Activated T-cell treated with anti-CD3 and anti-CD28 coated beads, Interleukin-2, amount 50 U/mL, for 48 hours (primary cell): ENCODE results near the gene PARP16.
A peak's percentile ranks its signal among the peaks of the same experiment; 100 is the strongest.

Source experiments
- DNase-seq, 2 experiments: peaks; one replicate each; pipeline ENCODE4 v3.0.0-alpha.2; 2020

PARP16 gene

DNA sequence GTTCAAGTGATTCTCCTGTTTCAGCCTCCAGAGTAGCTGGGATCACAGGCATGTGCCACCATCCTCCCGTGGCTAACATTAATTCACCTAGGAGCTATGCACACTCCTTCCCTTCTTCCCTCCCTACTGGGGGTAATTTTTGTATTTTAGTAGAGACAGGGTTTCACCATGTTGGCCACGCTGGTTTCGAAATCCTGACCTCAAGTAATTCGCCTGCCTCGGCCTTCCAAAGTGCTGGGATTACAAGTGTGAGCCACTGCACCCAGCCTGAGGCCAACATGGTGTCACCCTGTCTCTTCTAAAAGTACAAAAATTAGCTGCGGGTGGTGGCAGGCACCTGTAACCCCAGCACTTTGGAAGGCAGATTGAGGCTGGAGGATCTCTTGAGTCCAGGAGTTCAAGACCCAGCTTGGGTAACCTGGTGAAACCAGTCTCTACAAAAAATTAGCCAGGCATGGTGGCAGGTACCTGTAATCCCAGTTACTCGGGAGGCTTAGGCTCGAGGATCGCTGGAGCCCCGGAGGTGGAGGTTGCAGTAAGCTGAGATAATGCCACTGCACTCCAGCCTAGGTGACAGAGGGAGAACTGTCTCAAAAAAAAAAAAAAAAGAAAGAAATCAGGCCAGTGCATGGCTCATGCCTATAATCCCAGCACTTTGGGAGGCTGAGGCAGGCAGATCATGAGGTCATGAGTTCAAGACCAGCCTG is 23.9 kb upstream of the PARP16 start:
- DNase-seq = no peak

DNA sequence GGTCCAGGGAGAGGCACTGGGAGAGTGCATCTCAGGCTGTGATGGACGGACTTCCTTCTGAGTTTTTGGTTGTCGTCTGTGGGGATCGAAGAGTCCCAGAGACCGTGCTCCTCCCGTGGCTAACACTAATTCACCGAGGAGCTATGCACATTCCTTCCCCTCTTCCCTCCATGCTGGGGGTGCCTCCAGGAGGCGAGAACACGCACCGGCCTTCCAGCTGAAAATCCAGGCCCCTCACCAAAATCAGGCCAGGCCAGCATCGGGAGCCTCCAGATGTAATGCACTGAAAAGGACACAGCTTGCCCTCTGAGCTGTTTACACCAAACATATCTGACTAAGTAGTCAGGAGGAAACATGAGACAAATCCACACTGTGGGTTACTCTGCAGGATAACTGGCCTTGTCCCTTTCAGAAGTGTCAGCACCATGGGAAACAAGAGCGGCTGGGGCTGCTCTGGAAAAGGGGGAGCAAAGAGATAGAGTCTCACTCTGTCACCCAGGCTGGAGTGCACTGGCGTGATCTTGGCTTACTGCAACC is 23.3 kb upstream of the PARP16 start:
- no peak for DNase-seq

DNA sequence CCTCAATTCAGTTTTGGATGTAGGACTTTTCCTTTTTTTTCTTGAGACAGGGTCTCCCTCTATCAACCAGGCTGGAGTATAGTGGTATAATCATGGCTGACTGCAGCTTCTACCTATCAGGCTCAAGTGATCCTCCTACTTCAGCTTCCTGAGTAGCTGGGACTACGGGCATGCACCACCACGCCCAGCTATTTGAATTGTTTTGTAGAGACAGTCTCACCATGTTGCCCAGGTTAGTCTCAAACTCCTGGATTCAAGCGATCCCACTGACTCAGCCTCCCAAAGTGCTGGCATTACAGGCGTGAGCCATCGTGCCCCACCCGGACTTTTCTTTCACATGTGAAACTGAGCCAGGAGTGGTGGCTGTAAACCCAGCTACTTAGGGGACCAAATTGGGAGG is 21.3 kb upstream of the PARP16 start:
- no peak for DNase-seq

DNA sequence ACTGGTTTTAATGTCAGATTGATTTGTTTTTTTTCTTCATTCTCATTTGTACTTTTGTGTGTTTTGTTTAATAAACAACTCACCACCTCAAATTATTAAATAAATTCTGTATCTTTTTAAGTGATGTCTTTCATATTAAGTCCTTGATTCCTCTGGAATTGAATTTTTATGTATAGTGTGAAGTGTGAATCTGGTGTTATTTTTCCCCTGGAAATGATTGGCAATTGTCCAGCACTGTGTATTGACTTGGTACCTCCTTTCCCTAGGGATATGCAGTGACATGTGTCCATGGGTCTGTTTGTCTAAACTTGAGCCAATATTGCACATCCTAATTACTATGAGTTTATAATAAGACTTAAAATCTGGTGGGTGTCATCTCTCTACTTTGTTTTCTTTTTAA is 19.9 kb upstream of the PARP16 start:
- DNase-seq = no peak

DNA sequence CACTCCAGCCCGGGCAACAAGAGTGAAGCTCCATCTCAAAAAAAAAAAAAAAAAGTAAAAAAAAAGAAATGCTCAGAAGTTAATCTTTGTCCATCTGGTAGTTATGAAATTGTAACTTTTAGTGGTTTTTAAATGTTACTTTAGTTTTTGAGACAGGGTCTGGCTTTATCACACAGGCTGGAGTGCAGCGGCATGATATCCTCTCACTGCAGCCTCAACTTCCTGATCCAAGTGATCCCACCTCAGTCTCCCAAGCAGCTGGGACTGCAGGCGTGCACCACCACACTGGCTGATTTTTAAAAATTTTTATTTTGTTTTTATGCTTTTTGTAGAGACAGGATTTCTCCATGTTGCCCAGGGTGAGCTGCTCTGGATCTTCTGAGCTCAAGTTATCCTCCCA is 19.1 kb upstream of the PARP16 start:
- no peak for DNase-seq

DNA sequence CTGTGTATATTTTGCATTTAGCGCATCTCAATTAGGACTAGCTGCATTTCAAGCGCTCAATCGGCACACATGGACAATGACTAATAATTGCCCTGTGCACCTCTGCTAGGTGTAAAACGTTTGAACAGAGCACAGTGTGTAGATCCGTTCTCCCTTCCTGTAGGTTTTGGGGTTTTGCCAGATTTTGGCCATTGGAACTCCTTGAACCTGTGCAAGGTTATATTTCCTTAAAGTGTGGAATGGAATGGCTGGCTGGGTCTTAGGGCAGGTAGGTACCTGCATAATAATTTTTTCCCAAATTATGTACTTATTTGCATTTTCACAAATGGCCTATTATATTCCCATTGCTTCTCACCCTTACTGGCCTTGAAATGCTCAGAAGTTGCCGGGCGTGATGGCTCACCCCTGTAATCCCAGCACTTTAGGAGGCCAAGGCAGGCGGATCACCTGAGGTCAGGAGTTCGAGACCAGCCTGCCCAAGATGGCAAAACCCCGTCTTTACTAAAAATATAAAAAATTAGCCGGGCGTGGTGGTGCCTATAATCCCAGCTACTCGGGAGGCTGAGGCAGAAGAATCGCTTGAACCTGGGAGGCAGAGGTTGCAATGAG is 18.6 kb upstream of the PARP16 start:
- DNase-seq = peak in 1 of 2 experiments; percentile 26

DNA sequence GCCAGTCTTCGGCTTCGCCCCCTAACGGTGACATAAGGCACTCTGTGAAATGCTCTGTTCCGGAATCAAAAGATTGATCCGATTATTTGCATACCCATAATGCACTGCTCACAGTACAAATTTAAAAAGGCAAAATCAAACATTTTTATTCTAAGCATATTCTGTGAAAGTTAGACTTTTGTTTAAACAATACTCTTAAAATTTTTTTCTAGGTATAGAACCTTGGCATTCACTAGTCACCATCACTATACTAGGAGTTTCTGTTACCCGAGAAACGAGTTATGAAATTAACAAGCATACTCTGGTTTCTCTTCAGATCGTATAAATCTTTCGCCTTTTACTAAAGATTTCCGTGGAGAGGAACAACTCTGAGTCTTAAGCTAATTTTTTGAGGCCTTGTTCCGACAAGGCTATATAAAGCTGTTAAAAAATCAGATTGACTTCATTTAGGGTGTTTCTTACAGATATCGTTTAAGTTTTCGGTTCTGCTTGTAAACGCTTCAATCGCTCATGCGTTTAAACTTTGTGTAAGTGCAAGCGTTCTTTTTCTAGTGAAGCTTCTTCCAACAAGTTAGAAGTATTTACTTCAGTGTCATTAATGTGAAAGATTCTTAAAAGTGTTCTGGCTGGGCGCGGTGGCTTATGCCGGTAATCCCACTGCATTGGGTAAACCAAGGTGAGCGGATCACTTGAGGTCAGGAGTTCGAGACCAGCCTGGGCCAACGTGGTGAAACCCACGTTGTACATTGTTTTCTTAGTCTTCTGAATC is 17.9 kb upstream of the PARP16 start, which contains the start of gene RNU5B-1:
RNU5B-1 (plus strand) TSS at position 297 of the 769 bp plus-strand sequence.
- peak; percentile 92 to 94 for DNase-seq

DNA sequence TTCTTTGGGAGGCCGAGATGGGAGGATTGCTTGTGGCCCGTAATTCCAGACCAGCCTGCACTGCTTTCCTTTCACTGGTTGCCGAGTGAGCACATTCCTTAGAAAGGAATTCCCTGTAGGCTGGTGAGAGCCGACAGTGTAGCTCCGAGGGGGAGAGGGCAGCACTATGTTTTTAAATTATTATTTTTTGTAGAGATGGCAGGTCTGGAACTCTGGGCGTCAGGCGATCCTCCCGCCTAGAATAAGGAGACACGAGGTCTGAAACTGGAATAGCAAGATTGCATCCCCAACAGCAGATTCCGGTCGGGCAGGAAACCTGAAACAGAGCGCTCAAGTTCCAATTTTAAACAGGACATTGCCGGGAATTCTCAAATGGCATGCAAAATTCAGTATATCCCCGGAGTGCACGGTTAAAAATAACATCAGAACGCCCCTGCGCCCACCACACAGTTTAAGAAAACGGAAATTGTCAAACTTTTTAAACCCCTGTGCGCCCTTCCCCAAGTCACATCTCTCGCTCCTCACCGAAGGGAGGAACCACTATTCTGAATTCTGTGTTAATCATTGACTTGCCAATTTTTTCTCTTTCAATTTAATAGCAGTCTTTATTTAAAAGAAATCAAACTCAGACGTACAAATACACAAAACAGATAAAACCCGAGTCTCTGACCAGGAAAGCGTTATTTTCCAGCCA is 17.2 kb upstream of the PARP16 start:
- DNase-seq = peak; percentile 43 to 46

DNA sequence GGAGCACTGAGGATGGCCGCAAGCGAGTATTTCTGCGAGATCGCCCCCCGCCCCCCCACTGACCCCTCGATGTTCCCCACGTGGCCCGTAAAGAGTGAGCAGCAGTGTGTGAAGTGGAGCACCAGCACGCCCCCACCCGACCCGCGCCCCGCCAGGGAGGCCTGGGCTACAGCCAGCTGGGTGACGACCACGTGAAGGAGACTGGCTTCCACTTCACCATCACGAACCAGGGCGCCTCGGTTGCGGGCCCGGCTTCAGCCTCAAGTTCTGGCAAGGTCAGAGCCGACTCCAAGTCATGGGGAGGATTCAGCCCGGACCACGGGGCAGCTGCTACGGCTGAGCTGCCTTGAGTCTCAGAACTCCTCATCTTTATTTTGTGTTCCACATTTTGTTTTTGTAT is 15.4 kb upstream of the PARP16 start:
- no peak for DNase-seq

DNA sequence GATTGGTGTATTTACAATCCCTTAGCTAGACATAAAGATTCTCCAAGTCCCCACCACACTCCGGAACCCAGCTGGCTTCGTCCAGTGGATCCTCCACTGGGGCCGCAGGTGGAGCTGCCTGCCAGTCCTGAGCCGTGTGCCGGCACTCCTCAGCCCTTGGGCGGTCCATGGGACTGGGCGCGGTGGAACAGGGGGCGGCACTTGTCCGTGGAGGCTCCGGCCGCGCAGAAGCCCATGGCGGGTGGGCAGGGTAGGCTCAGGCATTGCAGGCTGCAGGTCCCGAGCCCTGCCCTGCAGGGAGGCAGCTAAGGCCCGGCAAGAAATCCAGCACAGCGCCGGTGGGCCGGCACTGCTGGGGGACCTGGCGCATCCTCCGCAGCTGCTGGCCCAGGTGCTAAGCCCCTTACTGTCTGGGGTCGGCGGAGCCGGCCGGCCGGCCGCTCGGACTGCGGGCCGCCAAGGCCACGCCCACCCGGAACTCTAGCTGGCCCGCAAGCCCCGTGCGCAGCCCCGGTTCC is 14.3 kb upstream of the PARP16 start:
- DNase-seq = no peak

DNA sequence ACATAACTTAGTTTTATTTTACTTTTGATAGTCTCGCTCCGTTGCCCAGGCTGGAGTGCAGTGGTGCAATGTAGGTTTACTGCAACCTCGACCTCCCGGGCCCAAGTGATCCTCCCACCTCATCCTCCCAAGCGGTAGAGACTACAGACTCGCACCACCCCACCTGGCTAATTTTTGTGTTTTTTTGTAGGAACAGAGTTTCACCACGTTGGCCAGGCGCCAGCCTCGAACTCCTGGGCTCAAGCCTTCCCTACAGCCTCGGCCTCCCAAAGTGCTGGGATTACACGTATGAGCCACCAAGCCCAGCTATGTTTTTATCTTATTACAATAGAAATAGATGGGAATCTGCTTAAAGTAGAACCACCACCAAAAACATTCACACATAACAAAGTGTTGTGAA is 12.0 kb upstream of the PARP16 start:
- DNase-seq = no peak

DNA sequence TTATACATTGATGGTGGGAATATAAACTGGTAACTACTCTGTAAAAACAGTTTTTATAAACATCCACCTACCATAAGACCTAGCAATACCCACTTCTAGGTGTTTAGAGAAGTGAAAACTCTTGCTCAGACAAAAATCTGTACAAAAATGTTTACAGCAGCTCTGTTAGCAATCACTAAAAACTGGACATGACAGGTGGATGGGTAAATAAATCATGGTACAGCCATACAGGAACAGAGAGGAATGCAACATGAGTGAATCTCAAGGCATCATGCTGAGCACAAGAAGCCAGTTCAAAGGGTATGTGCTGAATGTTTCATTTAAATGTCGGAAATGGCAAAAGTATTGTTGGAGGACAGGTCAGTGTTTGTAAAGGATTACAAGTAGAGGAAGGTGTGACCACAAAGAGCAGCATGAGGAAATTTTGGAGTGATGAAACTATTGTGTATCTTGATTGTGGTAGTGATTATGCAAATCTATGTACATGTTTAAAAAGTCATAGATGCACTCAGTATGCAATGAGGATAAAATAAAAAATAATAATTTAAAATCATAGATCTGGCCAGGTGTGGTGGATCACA is 6.3 kb upstream of the PARP16 start:
- no peak for DNase-seq

DNA sequence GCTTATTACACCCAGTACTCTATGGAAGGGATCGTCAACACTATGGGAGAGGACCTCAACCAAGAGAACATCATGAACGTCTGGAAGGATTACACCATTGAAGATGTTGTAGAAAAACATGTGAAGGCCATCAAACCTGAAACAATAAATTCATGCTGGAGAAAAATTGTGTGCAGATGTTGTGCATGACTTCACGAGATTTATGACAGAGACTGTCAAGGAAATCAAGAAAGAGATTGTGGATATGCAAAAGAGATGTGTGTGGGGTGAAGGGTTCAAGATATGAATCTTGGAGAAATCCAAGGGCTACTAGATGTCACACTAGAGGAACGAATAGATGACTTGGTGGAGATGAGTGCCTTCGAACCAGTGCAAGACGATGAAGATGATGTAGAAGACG is 3.5 kb upstream of the PARP16 start:
- no peak for DNase-seq

DNA sequence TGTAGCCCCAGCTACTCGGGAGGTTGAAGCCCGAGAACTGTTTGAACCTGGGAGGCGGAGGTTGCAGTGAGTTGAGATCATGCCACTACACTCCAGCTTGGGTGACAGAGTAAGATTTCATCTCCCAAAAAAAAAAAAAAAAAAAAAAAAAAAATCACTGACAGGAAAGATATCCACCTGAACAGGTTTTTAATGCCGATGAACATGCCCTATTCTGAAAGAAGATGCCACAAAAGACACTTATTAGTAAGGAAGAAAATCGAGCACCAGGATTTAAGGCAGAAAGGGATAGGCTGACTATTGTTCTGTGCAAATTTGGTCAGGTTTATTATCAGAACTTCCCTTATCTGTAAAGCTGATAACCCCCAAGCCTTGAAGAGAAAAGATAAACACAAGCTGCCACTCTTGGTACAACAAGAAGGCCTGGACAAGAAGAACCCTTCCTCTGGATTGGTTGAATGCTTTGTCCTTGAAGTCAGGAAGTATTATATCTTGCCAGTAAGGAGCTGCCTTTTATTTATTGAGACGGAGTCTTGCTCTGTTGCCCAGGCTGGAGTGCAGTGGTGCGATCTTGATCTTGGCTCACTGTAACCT is 2.7 kb upstream of the PARP16 start:
- no peak for DNase-seq

DNA sequence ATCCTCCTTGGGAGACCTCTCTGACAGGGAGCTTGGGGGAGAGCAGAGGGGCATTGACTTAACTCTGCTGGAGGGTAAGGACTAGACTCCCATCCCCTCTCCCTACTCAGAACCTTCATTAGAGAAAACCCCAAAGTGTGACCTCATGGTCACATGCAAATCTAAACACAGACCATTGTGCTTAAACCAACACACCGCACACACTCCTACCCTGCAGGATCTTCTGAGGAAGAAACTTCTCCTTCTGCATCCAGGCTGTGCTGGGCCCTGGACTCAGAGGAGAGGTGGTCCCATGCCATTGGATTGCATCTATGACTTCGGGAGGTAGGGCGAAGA is 805 bp upstream of the PARP16 start:
- DNase-seq = no peak

DNA sequence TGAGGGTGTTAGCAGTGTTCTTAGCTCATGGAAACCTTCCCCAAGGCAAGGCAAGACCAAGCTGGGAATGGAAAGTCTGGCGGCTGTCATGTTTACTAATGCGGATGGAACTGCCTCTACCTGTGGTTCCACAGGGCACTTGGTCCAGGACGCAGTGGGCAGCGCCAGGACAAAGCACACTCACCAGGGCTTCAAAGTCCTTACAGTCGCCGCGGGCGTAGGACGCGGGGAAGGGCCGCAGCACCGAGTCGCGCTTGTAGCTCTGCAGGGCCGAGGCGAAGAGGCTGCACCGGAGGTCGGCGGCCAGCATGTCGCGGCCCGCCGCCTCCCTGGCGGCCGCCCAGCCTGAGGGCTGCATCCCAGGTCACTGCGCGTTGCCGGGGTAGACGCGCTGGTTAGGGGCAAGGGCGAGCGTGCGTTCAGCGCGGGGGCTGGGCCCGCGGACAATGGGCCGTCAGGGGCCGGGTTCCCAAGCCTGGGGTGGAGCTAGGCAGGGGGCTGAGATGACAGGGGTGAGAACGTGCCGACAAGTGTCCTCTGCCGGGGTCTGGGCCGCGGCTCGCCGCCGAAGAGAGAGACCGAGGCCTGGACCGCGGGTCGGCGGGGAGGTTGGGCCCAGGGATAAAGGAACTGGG is 497 bp downstream of the PARP16 start:
- peak in 1 of 2 experiments; percentile 54 for DNase-seq

DNA sequence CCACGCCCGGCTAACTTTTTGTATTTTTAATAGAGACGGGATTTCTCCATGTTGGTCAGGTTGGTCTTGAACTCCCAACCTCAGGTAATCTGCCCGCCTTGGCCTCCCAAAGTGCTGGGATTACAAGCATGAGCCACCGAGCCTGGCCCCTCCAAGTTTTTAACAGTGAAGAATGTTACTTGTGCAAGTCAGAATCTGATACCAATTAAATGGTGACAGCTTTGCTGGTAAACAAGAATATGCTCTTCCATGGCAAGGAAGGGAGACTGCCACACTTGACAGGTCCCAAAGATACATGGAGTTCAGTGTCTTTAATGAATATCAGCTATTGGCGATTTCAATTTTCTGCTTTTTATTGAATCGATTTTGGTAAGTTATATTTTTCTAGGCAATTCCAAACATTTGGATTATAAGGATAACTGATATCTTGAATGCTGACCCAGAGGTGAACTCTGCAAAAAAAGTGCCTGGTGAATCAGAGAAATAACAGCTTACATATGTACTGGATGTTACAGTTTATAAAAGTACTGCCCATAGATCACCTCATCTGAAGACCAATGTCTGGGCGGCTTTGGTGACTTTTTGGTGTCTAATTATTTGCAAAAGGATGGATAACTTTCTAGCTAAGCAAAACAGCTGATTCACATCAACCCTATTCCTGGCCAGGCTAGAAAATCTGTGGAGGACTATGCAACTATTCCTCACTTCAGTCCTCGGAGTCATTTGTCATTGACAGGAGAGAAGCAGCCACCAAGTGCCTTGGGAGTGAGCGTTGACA is 1.2 kb downstream of the PARP16 start:
- DNase-seq = no peak

DNA sequence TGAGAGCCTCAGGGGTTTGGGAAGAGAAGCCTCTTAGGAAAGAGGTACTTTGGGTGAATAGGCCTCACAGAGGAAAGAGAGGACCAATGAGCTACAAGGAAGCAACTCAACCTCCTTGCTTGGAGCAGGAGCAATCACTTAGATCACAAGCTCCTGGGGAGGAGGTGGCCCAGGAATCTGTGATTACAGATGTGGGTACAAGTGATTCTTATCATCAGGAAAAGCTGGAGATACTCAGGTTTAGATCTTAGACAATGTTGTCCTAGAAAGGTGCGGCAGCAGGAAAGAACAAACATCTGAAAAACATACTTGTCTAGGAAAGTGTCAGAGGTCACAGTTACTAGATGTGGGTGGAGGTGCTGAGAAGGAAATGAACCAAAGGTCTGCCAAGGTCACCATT is 8.2 kb downstream of the PARP16 start:
- DNase-seq = no peak

DNA sequence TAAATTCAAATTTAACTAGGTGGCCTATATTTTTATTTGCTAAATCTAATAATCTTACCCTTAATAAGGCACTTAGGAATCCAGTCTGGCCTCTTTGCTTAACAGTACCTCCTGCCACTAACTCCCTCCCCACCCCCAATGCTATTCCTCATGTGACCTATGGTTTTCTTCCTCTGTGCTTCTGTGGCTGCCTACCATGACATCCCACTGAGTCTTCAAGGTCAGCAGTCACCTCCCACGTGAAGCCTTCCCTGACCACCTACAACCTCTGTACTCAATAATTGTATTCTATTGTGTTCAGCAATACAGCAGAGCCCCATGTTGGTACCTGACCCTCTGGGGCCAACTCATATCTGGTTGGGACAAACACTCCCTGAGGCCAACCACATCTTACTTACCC is 9.7 kb downstream of the PARP16 start:
- DNase-seq = no peak

DNA sequence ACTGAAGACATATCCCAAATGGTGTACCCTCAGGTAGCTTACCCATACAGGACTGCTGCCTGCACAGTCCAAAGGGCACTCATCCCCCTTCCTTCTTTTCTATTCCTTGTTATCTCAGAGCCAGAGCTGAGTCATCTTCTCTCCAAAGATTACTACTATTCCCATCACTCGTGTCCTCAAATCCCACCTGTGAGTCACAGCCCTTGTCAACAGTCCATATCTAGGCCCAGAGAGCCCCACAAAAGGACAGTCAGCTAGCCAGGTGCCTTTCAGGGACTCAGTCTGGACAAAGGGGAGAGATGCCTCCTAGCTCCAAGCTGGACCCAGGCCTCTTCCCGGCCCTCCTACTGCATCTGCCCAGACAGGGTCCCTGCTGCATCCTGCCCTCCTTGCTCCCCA is 11.0 kb downstream of the PARP16 start:
- DNase-seq = no peak
